Measurements from ENCODE around the gene POLR3E.
"Not testable (repeated sequence)": the region's sequence is repeated elsewhere in the genome, so short reads cannot be mapped to it uniquely, and the experiment has no call there.

POLR3E gene

GRCh38 chr16:22293137-22294106 lies 3.8 kb upstream of the POLR3E start:
- DNase-seq = no peak

- peak; percentile 41 for DNase-seq
Observed at GRCh38 chr16:22296225-22297113, 740 bp upstream of the POLR3E start.

GRCh38 chr16:22297871-22298733 lies 893 bp downstream of the POLR3E start:
- peak; percentile 94 for DNase-seq

- DNase-seq = no peak
Observed at GRCh38 chr16:22299036-22299435, 1.8 kb downstream of the POLR3E start.

GRCh38 chr16:22300427-22301071 lies 3.3 kb downstream of the POLR3E start:
- peak; percentile 82 for DNase-seq

GRCh38 chr16:22301423-22301822 lies 4.2 kb downstream of the POLR3E start:
- DNase-seq = not testable (repeated sequence)

- no peak for DNase-seq
Observed at GRCh38 chr16:22302776-22303363, 5.7 kb downstream of the POLR3E start.

- no peak for DNase-seq
Observed at GRCh38 chr16:22304411-22304810, 7.2 kb downstream of the POLR3E start.

GRCh38 chr16:22306788-22307187 lies 9.6 kb downstream of the POLR3E start:
- DNase-seq = no peak

- DNase-seq = no peak
Observed at GRCh38 chr16:22307838-22308237, 10.6 kb downstream of the POLR3E start.

GRCh38 chr16:22308824-22309520 lies 11.8 kb downstream of the POLR3E start:
- DNase-seq = no peak

- DNase-seq = no peak
Observed at GRCh38 chr16:22311520-22311919, 14.3 kb downstream of the POLR3E start.

- DNase-seq = no peak
Observed at GRCh38 chr16:22312897-22313781, 15.9 kb downstream of the POLR3E start.

GRCh38 chr16:22313876-22314470 lies 16.8 kb downstream of the POLR3E start:
- DNase-seq = no peak

- DNase-seq = no peak
Observed at GRCh38 chr16:22314661-22315626, 17.7 kb downstream of the POLR3E start.

GRCh38 chr16:22315979-22316378 lies 18.8 kb downstream of the POLR3E start:
- no peak for DNase-seq

GRCh38 chr16:22316411-22316811 lies 19.2 kb downstream of the POLR3E start:
- DNase-seq = no peak

GRCh38 chr16:22317001-22317530 lies 19.9 kb downstream of the POLR3E start:
- DNase-seq = no peak

Data from RPMI8226 (cell line).